HT1080 (cell line): ENCODE measurements around the gene ENKD1. TPM values are rescaled to one million over a fixed set of nuclear protein-coding genes. Genes with fewer than 3 reads are reported as not detected.

Experiments
- total RNA-seq: library from RNA; depleted of rRNA; stranded (reverse); fragments of >200 nt; shearing (Covaris generic); gene quantifications from 2 replicates; pipeline ENCODE4 v1.2.3, GENCODE V29; 2014; rRNA removed

ENKD1 gene
- total RNA-seq, 1 experiment from 2014 or later, result 26.2 TPM

Other genes starting within 250 kb of the ENKD1 start
- gene HSD11B2, start 235.6 kb downstream of the ENKD1 start, total RNA-seq, result 0.94 and 1.0 TPM in 2 replicates
- gene ATP6V0D1, start 185.6 kb downstream of the ENKD1 start, total RNA-seq, result 89.7 and 108 TPM in 2 replicates
- not detected in 2 replicates for gene AGRP, start 183.2 kb downstream of the ENKD1 start, total RNA-seq
- 17.2 and 18.2 TPM in 2 replicates for gene RIPOR1, start 137.9 kb downstream of the ENKD1 start, total RNA-seq
- gene CTCF, start 104.2 kb downstream of the ENKD1 start, total RNA-seq, result 44.4 and 53.8 TPM in 2 replicates
- 4.3 and 12.0 TPM in 2 replicates for gene CARMIL2, start 21.6 kb downstream of the ENKD1 start, total RNA-seq
- gene ACD, start 6.5 kb downstream of the ENKD1 start, total RNA-seq, result 39.8 and 47.9 TPM in 2 replicates
- gene PARD6A, start 5.8 kb downstream of the ENKD1 start, total RNA-seq, result 2.8 and 3.8 TPM in 2 replicates
- gene C16orf86, start 64 bp upstream of the ENKD1 start, total RNA-seq, result 0.27 and 2.5 TPM in 2 replicates
- 20.4 and 24.4 TPM in 2 replicates for gene GFOD2, start 52.6 kb upstream of the ENKD1 start, total RNA-seq
- gene RANBP10, start 139.8 kb upstream of the ENKD1 start, total RNA-seq, result 6.2 and 10.8 TPM in 2 replicates
- gene TSNAXIP1, start 140.1 kb upstream of the ENKD1 start, total RNA-seq, result 0.18 TPM in 1 of 2 replicates, not detected in the other
- 91.5 and 105 TPM in 2 replicates for gene THAP11, start 175.6 kb upstream of the ENKD1 start, total RNA-seq
- 236 and 318 TPM in 2 replicates for gene NUTF2, start 180.2 kb upstream of the ENKD1 start, total RNA-seq
- 30.1 and 30.2 TPM in 2 replicates for gene CENPT, start 180.9 kb upstream of the ENKD1 start, total RNA-seq
- gene EDC4, start 206.3 kb upstream of the ENKD1 start, total RNA-seq, result 64.5 and 78.1 TPM in 2 replicates
- gene NRN1L, start 218.1 kb upstream of the ENKD1 start, total RNA-seq, result not detected in 2 replicates
- gene PSKH1, start 226.5 kb upstream of the ENKD1 start, total RNA-seq, result 5.9 and 7.0 TPM in 2 replicates